GM10847 (cell line): ENCODE results near the gene RPS18.
A peak's percentile ranks its signal among the peaks of the same experiment; 100 is the strongest.

Experiments used
- POLR2A ChIP-seq: IDR thresholded peaks from 2 replicates; pipeline ENCODE4 v1.6.1; 2011; ENCODE audit not compliant: insufficient read length; ENCODE audit errors: extremely low read depth

Gene RPS18

DNA sequence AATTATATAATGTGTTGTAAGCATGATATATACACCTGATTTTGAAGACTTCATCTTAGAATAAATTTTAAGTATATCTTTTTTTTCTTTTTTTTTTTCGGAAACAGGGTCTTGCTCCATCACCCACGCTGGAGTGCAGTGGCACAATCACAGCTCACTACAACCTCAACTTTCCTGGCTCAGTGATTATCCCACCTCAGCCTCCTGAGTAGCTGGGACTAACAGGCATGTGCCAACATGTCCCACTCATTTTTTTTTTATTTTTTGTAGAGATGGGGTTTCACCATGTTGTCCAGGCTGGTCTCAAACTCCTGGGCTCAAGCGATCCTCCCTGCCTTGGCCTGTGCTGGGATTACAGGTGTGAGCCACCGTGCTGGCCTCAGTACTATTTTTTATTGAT lies 17.3 kb upstream of the RPS18 start:
- no peak for TF ChIP-seq POLR2A

DNA sequence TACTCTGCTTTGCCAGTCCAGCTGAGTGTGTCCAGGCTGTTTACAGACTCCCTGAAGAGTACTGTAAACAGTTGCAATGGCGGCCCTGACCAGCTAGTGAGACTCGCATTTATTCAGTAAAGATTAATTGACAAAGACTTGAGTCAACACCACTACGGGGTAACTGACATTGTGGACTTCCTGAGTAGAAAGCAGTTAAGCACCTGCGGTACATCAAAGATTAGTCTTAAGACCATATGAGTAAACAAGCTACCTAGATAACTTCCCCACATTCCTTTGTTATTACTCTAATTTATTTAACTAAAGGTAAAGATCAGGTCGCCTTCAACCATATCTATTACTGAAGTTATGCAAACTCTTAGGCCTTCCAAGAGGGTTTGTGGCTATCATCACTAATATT lies 12.8 kb upstream of the RPS18 start:
- no peak for TF ChIP-seq POLR2A

DNA sequence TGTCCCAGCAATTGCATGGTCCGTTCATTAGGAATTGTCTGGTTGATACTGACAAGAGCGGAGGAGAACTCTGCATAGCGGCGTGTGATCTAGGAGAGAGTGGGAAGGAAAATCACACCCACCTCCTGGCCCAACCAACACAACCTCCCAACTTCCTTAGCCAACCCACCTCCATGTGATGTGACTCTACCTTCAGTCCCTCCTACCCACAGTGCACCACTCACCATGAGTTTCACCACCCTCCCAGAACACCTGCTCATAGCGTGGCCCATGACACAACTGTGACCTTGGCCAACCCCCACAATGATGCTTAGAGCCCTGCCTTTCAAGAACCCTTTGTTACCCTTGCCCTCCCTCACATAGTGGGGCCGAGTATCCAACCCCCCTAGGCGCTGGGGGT lies 7.9 kb upstream of the RPS18 start:
- TF ChIP-seq POLR2A = no peak

DNA sequence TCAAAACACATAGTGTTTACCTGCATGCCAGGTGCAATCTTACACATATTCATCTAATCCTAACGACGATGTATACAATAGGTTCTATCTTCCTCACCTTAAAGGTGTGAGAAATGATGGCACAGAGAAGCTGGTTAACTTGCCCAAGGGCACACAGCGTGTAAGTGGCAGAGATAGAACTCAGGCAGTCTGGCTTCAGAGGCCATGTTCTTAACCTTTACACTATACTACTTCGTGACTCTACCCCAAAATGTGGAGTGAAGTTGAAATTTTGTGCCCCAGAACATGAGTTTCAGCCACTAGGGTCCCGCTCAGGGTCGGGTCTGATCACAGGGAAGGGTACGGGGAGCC lies 783 bp upstream of the RPS18 start:
- TF ChIP-seq POLR2A = no peak

DNA sequence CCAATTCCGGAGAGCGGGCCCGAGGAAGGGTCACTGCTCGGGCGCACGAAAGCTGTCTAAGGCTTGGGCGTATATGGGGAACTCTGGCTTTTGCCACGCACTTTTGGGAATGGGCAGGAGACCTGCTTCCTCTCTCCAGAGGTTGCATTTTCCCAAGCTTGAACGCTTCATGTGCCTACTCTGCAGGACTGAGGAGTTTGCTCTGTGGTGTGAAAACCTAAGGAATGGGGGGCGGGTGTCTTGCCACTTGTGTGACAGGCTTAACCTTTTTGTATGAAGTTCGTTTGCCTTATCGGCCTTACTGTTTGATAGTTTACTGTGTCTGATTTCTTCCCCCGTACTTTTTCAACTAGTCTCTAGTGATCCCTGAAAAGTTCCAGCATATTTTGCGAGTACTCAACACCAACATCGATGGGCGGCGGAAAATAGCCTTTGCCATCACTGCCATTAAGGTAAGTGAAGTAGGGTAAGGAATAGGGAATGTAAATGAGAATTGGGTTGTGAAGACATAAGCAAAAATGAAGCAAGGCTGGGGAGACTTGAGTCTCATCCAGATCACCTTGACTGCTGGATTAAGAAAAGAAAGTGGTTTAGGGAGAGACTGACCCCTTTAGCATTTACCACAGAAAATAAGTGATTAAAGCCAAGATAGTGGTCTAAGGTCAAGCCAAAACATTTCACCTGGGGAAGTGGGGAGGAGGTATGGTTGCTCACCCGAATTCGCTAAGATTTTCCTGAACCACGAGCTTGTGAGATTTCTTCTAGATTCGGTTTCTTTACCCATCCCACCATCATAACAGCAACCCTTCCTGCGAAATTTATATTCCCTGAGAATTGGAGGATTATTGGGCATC lies 627 bp downstream of the RPS18 start:
- no peak for TF ChIP-seq POLR2A

DNA sequence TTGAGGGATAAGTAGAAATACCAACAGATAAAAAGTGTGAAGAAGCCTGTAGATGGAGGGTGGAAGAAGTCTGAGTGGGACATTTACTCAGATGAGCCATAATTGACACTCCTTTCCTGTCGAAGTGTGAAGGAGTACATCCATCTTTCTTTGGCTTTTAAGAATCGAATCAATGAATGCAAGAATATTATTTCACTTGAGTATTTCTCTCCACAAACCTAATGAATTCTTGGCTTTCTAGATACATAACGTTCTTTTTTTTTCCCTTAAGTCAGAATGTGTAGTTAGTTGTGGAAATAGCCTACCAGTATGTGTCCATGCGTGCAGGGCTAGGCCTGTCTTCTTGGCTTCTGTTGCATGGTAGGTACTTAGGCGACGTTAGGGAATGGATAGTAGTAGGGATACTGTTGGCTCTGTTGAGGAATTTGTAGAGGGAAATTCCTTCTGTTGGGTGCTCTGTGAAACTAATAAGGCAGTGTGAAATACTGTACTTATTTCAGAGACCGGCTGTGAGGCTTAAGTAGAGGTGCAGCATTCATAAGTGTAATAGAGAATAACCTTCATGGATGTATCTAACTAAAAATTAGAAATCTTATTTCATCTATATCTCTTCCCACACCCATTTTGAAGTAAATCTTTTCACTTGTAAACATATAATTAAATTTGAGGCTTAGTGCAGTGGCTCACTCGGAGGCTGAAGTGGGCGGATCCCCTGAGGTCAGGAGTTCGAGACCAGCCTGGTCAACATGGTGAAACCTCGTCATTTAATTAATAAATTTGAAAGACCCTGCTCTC lies 1.5 kb downstream of the RPS18 start:
- TF ChIP-seq POLR2A = no peak

DNA sequence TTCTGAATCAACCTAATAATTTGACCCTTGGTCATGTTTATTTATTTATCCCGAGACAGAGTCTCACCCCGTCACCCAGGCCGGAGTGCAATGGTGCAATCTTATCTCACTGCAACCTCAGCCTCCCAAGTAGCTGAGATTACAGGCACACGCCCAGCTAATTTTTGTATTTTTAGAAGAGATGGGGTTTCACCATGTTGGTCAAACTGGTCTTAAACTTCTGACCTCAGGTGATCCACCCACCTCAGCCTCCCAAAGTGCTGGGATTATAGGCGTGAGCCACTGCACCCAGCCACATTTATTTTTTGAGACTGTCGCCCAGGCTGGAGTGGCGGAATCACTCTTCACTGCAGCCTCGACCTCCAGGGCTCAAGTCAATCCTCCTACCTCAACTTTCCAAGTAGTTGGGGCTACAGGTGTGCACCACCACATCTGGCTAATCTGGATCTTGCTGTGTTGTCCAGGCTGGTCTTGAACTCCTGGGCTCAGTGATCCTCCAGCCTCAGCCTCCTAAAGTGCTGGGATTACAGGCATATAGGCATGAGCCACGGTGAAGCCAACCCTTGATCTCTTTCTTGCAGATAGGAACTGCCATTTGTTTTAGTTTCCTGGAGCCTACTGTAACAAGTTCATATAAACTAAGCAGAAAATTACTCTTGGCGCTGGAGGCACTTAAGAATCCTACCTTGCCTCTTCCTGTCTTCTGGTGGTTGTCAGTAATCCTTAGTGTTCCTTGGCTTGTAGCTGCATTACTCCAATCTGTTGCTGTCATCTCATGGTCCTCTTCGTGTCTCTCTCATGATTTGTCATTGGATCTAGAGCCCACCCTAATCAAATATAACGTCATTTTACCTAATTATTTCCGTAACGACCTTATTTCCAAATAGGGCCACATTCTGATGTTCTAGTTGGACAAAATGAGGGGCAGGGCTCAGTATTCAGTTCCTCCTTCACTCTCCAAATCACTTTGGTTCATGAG lies 2.3 kb downstream of the RPS18 start:
- no peak for TF ChIP-seq POLR2A

DNA sequence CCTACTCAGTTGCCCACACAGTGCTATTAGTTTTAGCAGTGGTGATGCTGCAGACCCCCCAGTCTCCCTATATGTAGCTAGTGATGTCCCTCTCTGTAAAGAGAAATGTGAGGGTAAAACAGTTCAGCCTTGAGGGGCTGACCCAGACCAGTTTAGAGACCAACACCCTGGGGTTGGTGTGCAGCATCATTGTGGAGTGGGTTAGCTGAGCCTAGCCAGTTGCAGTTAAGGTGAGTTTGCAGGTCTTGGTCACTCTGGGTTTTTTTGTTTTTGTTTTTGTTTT lies 4.6 kb downstream of the RPS18 start:
- no peak for TF ChIP-seq POLR2A

DNA sequence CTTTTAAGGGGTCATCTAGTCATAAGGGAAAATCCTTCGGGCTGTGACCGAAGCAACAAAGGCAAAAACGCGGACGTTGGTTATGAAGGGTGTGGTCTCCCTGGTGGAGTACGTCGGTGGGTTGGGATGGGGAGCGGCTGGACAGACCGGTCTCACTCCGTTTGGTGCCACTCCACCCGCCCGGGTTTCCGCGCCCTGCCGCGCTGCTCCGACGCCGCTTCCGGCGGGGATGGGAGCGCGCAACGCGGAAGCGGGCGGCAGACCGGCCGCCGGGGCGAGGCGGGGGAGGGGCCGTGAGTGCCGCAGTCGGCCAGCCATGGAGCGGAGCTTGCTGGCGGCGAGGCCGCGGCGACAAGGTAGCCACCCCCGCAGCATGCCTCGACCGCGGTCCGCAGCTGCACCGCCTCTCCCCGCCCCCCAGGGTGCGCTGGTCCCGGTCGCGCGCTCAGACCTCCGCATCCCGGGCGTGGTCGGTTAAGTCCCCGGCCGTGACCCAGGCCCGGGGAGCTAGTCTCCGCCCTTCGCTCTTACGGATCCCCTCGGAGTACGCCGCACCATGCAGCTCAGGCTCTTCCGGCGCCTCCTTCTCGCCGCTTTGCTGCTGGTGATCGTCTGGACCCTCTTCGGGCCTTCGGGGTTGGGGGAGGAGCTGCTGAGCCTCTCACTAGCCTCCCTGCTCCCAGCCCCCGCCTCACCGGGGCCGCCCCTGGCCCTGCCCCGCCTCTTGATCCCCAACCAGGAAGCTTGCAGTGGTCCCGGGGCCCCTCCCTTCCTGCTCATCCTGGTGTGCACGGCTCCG lies 5.2 kb downstream of the RPS18 start, which contains the start of gene B3GALT4:
B3GALT4 (plus strand) TSS at position 260 of the 799 bp plus-strand sequence; CDS start at position 557, 297 bp downstream.
- TF ChIP-seq POLR2A = peak; percentile 43

DNA sequence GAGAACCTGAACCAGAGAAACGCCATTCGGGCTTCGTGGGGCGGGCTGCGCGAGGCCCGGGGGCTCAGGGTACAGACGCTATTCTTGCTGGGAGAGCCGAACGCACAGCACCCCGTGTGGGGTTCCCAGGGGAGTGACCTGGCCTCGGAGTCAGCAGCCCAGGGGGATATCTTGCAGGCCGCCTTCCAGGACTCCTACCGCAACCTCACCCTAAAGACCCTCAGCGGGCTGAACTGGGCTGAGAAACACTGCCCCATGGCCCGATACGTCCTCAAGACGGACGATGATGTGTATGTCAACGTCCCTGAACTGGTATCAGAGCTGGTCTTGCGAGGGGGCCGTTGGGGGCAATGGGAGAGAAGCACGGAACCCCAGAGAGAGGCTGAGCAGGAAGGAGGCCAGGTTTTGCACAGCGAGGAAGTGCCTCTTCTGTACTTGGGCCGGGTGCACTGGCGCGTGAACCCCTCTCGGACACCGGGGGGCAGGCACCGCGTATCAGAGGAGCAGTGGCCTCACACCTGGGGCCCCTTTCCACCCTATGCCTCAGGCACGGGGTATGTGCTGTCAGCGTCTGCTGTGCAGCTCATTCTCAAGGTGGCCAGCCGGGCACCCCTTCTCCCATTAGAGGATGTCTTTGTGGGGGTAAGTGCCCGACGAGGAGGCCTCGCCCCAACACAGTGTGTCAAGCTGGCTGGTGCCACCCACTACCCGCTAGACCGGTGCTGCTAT lies 6.0 kb downstream of the RPS18 start:
- peak; percentile 4 for TF ChIP-seq POLR2A

DNA sequence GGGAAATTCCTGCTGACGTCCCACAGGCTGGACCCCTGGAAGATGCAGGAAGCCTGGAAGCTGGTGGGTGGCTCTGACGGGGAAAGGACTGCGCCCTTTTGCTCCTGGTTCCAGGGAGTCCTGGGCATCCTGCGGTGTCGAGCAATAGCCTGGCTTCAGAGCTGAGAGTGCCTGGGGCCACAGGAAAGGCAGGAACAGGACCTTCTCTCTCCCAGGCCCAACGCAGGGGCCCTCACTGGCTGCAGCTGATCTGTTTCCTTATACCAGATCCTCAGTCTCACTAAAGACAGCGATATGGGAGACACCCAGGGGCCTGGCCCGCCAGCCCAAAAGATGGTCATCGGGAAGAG lies 6.5 kb downstream of the RPS18 start:
- no peak for TF ChIP-seq POLR2A

DNA sequence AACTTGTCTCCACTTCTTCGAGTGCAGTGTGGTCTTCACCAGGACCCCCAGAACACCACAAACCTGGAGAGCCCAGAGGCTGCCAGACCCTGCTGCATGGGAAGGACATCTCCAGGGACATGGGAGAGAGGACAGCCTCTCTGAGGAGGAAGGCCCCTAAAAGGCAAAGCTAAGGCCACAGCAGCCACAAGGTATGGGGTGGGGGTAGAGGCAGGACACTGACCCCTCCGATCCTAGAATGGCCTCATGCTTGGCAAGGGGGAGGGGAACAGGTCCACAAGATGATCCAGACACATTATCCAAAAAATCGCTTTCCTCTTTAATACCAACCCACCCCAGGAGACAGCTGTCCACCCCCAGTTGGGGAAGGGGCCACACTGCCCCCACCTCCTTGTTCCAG lies 6.9 kb downstream of the RPS18 start:
- TF ChIP-seq POLR2A = no peak

DNA sequence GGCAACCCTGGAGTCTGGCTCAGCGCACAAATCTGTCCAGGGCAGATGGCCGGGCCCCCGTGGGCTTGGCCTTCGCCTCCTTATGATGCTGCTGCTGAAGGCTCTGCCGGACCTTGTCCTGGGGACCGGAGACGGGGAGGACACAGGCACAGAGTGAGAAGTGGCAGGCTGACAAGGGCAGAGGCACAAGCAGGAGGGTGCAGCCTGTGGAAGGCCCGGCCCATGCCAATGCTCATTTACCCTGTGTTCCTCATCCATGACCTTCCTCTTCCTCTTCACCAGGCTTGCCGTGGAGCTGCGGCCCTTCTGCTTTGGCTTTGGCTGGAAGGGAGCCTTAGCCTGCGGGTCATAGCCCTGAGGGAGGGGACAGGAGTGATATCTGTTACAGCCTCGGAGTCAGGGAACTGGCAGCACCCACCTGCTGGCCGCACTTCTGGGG lies 7.4 kb downstream of the RPS18 start:
- TF ChIP-seq POLR2A = no peak

DNA sequence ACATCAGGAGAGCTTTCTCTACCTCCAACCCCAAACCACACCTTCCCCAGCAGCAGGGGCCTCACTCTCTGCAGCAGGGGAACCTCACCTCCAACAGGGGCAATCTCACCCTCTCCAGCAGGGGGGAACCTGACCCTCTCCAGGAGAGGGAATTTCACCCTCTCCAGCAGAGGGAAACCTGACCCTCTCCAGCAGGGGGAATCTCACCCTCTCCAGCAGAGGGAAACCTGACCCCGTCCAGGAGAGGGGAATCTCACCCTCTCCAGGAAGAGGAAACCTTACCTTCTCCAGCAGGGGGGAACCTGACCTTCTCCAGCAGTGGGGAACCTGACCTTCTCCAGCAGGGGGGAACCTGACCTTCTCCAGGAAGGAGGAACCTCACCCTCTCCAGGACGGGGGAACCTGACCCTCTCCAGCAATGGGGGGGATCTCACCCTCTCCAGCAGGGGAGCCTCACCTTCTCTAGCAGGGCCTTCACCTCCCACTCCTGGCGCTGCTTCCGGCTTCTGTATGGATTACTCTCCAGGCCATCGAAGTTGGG lies 8.2 kb downstream of the RPS18 start:
- no peak for TF ChIP-seq POLR2A

DNA sequence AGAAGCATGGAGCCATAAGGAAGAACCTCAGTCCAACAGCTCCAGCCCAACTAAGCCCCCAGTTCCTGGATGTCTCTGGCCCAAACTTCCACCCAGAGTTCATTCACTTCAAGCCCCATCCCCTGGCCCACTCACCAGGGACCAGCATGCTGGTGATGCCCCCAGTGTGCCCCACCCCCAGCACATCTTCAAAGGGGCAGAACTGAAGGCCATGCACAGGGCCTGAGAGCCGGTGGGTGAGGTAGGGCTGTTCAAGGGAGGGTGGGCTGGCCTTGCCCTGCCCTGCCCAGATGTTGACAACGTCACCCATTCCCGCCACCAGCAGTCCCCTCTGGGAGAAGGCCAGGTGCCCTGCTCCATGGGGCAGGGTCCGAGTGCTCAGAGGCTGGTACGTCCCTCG lies 8.7 kb downstream of the RPS18 start:
- no peak for TF ChIP-seq POLR2A
